ENCODE results near the gene DNPH1.

Gene DNPH1

GRCh38 chr6:43246301-43247113 lies 17.2 kb upstream of the DNPH1 start:
- peak; percentile 92 for DNase-seq (ENCODE audit: low read depth, low spot score)

- DNase-seq (ENCODE audit: low read depth, low spot score): no peak
These were observed 14.5 kb upstream of the DNPH1 start for GRCh38 chr6:43243664-43244321.

GRCh38 chr6:43242908-43243663 lies 13.8 kb upstream of the DNPH1 start, which contains the start of gene TTBK1:
TSS of gene TTBK1 (plus strand) at chr6:43243481. CDS start at chr6:43246661, 3,180 bp downstream.
- DNase-seq (ENCODE audit: low read depth, low spot score): no peak

- DNase-seq (ENCODE audit: low read depth, low spot score): no peak
These were observed 12.2 kb upstream of the DNPH1 start for GRCh38 chr6:43241446-43241845.

GRCh38 chr6:43240950-43241349 lies 11.7 kb upstream of the DNPH1 start:
- DNase-seq (ENCODE audit: low read depth, low spot score): no peak

GRCh38 chr6:43239054-43239453 lies 9.8 kb upstream of the DNPH1 start:
- DNase-seq (ENCODE audit: low read depth, low spot score): no peak

- no peak for DNase-seq (ENCODE audit: low read depth, low spot score)
These were observed 6.6 kb upstream of the DNPH1 start for GRCh38 chr6:43235841-43236240.

- DNase-seq (ENCODE audit: low read depth, low spot score): no peak
These were observed 2.6 kb upstream of the DNPH1 start for GRCh38 chr6:43231735-43232450.

GRCh38 chr6:43231053-43231452 lies 1.8 kb upstream of the DNPH1 start:
- no peak for DNase-seq (ENCODE audit: low read depth, low spot score)

- DNase-seq (ENCODE audit: low read depth, low spot score): no peak
These were observed 731 bp upstream of the DNPH1 start for GRCh38 chr6:43229803-43230620.

GRCh38 chr6:43226192-43226851 lies 3.0 kb downstream of the DNPH1 start:
- DNase-seq (ENCODE audit: low read depth, low spot score): no peak

GRCh38 chr6:43223175-43223574 lies 6.1 kb downstream of the DNPH1 start:
- DNase-seq (ENCODE audit: low read depth, low spot score): no peak

- no peak for DNase-seq (ENCODE audit: low read depth, low spot score)
These were observed 6.7 kb downstream of the DNPH1 start for GRCh38 chr6:43222418-43223059.

- DNase-seq (ENCODE audit: low read depth, low spot score): no peak
These were observed 8.0 kb downstream of the DNPH1 start for GRCh38 chr6:43221046-43221972.

GRCh38 chr6:43220439-43220951 lies 8.8 kb downstream of the DNPH1 start:
- no peak for DNase-seq (ENCODE audit: low read depth, low spot score)

GRCh38 chr6:43219814-43220213 lies 9.5 kb downstream of the DNPH1 start:
- DNase-seq (ENCODE audit: low read depth, low spot score): no peak

- DNase-seq (ENCODE audit: low read depth, low spot score): no peak
These were observed 10.2 kb downstream of the DNPH1 start for GRCh38 chr6:43219119-43219518.

GRCh38 chr6:43217351-43217750 lies 11.9 kb downstream of the DNPH1 start:
- DNase-seq (ENCODE audit: low read depth, low spot score): no peak

Data from ELF-1 (cell line).